HL-60 (cell line): ENCODE measurements around the gene TRIM68.

Experiments
- DNase-seq, 2 experiments: peaks; one replicate each; pipeline ENCODE4 v3.0.0-alpha.2; 2010 to 2020; ENCODE audit warnings: low read depth in 1 of 2, low spot score in 1 of 2
- H3K27ac ChIP-seq: fragments of 250-450 bp; sonication (Bioruptor Pico); replicated peaks from 2 replicates; pipeline ENCODE4 v1.5.1; 2020; ENCODE audit warnings: mild to moderate bottlenecking, moderate library complexity
- H3K27me3 ChIP-seq: fragments of 250-450 bp; sonication (Bioruptor Pico); 2 replicates; pipeline ENCODE4 v1.5.1; 2021; ENCODE audit warnings: mild to moderate bottlenecking, moderate library complexity; ENCODE audit not compliant: insufficient read depth, poor library complexity, severe bottlenecking
- H3K4me3 ChIP-seq: replicated peaks from 2 replicates; pipeline ENCODE4 v1.5.1; 2011; ENCODE audit warnings: mild to moderate bottlenecking, control low read depth, low read length; ENCODE audit not compliant: insufficient read depth
- CTCF ChIP-seq: IDR thresholded peaks from one replicate; pipeline ENCODE4 v1.5.1; 2011; ENCODE audit warnings: low read length, control low read depth, inconsistent platforms; ENCODE audit not compliant: insufficient read depth
- GABPA ChIP-seq: IDR thresholded peaks from 2 replicates; pipeline ENCODE4 v1.6.1; 2012; ENCODE audit warnings: low read depth
- POLR2AphosphoS5 ChIP-seq: IDR thresholded peaks from 2 replicates; pipeline ENCODE4 v1.6.1; 2012; ENCODE audit warnings: low read depth
- REST ChIP-seq: IDR thresholded peaks from 2 replicates; pipeline ENCODE4 v1.6.1; 2012; ENCODE audit warnings: low read depth; ENCODE audit not compliant: insufficient replicate concordance
- SPI1 ChIP-seq: IDR thresholded peaks from 2 replicates; pipeline ENCODE4 v1.6.1; 2012; ENCODE audit warnings: low read depth, mild to moderate bottlenecking, borderline replicate concordance

Gene TRIM68

GRCh38 chr11:4637662-4638047 lies 29.6 kb upstream of the TRIM68 start:
- Histone ChIP-seq H3K27ac (no peak overlapping the region), H3K27me3 (no peaks in the 10 kb centered on the region), H3K4me3 (no peak overlapping the region)
- no peak for DNase-seq
- TF ChIP-seq GABPA (no peak), POLR2AphosphoS5 (no peak), CTCF (no peak), REST (no peak), SPI1 (no peak)

GRCh38 chr11:4636962-4637661 lies 29.1 kb upstream of the TRIM68 start, which contains the start of gene OR51D1:
OR51D1 (plus strand) TSS chr11:4637477; CDS start chr11:4639791, 2,314 bp downstream.
- TF ChIP-seq POLR2AphosphoS5 = no peak
- TF ChIP-seq CTCF = peak; percentile 98
- H3K27me3 ChIP-seq = no peaks in the 10 kb centered on the region
- no peak within 1 kb of the TSS for H3K4me3 ChIP-seq
- no peak within 1 kb of the TSS for H3K27ac ChIP-seq
- DNase-seq = peak; percentile 28 to 61

- Histone ChIP-seq H3K4me3 (no peak overlapping the region), H3K27ac (no peak overlapping the region), H3K27me3 (no peaks in the 10 kb centered on the region)
- no peak for DNase-seq
- TF ChIP-seq REST (no peak), GABPA (no peak), POLR2AphosphoS5 (no peak), CTCF (no peak), SPI1 (no peak)
These were observed 28.1 kb upstream of the TRIM68 start for GRCh38 chr11:4636136-4636535.
